COLO668 (cell line): ENCODE data around the gene MGAT4C.

Source experiments
- DNase-seq: peaks from one replicate; lab custom pipeline; 2025; ENCODE audit not compliant: unreplicated experiment; lab: John Stamatoyannopoulos, UW

MGAT4C gene

GRCh38 chr12:85985996-85986395 lies 270.2 kb downstream of the MGAT4C start:
- DNase-seq, result no peak

GRCh38 chr12:85983601-85984000 lies 272.6 kb downstream of the MGAT4C start:
- no peak for DNase-seq

GRCh38 chr12:85979641-85980040 lies 276.6 kb downstream of the MGAT4C start:
- DNase-seq, result no peak

GRCh38 chr12:85975716-85976115 lies 280.5 kb downstream of the MGAT4C start:
- DNase-seq, result no peak

DNA sequence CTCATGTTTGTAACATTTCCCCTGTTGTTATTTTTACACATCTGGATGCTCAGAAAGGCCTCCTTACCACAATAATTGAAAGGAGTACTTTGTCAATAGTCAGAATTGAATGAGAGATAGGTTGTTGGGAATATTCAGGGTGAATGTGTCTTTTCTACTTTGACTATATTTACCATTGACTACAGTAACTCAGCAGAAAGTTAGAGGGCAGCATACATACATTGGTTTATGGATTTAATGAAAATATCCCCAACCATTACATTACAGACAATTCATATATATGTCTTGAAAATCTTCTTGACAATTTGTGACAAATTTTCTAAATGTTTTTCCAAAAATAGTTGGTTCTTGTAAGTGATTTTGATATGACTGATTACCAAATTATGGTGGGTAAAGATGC lies 284.4 kb downstream of the MGAT4C start:
- no peak for DNase-seq

DNA sequence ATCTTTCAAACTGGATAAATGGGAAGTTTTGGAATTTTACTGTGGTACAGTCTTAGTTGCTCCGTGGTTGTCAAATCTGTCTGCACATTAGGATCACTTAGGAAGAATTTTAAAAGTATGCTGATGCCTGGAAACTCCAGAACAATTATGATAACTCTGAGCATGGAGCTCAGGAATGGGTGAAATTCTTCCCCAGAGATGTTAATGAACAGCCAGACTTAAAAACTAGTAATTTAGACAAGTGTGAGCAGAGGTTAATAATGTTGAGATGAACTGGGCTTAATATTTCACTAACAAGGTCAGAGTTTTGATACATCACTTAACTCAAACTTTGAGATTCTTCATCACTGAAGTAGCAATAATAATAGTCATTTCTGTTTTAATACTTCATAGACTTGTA lies 287.6 kb downstream of the MGAT4C start:
- DNase-seq, result no peak

GRCh38 chr12:85963326-85963725 lies 292.9 kb downstream of the MGAT4C start:
- DNase-seq, result no peak

GRCh38 chr12:85956081-85956480 lies 300.1 kb downstream of the MGAT4C start:
- DNase-seq, result no peak

DNA sequence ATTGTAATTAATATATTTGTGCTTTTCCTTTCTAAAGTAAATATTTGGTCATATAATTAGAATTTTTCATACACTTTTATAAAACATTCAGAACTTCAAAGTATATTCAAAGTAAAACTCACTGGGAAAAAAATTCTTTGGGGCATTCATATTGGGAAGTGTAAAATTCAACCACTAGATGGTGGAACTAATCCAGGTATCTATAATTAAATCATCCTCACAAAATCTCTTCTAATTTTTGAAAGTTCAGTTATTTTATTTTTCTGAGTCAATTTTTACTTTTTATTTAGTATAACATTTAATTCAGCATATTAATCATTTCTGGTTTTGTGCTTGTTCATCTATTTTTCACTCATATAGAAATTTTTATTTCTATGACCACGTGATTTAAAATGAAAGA lies 301.1 kb downstream of the MGAT4C start:
- DNase-seq, result no peak

- no peak for DNase-seq
Measured at GRCh38 chr12:85951823-85952222, 304.4 kb downstream of the MGAT4C start.

DNA sequence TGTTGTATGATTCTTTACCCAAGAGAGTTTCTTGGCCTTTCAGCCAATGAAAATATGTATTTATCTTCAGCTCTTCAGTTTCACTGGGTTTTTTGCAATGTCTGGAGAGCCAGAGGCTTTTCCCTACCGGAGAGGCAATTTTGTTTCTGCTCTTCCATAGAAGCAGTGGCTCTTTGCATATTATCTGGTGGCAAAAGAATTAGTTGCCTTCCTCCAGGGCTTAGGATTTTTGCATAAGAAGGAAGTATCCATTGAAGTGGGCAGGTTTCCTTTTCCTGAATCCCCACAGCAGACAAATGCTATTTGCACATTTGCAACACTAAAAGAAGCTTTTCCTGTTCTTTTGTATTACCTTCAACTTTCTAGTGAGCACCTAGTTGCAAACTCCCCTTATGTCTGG lies 306.9 kb downstream of the MGAT4C start:
- DNase-seq, result no peak

DNA sequence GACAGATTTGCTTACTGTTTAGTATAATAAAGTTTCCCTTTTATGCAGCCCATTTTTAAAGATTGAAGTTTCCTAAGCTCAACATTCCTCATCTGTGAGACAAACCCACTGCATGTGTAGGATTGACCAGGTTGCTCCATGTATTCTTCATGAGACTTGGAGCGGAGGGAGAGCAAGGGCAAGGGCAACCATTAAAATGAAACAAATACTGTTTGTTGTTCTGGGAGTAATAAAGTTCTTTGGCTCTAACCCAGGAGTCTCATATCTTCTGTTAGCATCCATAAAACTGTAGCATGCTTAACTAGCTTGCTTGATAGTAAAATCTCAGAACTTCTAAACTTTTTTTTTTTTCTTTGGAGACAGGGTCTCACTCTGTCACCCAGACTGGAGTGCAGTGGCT lies 307.9 kb downstream of the MGAT4C start:
- DNase-seq, result no peak

- no peak for DNase-seq
Measured at GRCh38 chr12:85947286-85947685, 308.9 kb downstream of the MGAT4C start.

GRCh38 chr12:85946375-85946774 lies 309.8 kb downstream of the MGAT4C start:
- DNase-seq, result no peak

GRCh38 chr12:85927166-85927565 lies 329.0 kb downstream of the MGAT4C start:
- DNase-seq, result no peak

DNA sequence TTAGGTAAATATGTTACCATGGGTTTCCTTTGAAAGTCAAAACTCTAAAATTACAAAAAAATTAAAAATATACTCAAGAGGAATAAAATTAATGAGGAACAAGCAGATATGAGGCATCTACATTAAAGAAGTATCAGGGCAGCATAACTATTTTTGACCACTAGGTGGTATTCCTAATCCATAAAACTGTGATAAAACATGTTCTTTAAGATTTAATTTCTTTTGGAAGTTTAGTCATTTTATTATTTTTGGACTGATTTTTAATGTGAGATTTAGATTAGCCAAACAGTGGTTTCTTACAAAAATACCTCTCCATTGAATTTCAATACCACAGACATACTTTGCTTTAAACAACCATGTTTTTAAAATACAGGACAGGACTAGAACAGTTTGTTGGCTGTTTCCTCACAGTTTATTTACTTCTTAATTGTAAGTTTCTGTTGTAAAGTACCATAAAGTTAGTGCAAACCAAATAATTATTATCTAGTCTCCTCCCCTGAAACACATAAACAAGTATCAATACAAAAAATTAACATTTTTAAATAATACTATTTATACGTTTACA lies 332.3 kb downstream of the MGAT4C start:
- no peak for DNase-seq

DNA sequence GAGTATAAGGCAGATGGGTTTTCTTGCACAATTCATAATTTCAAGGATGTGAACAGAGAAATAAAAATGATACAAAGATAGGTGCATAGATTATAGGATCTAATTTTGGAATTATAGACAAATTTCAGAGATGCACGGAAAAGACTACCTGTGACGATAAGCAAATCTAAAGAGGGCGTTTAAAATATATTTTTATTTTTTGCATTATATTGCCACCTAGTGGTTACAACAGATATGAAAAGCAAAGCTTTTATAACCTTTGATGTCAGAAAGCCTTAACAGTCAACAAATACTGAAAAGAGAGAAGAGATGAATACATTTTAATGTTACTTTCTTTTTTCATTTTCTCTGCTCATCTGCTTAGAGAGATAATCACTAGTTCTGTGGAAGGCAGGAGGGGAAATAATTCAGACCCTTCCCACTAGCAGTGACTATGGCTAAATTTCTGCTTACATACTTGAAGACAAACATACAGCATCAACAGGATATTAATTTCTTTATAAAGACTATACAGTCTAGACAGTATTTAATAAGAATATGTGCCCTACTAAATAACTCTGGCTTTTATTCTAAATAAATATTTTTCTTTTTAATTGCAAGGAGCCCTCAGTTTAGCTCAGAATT lies 335.8 kb downstream of the MGAT4C start:
- no peak for DNase-seq
